Measurements from ENCODE around the gene UBLCP1. TPM values are rescaled to one million over a fixed set of nuclear protein-coding genes. Genes with fewer than 3 reads are reported as not detected.
"Not testable (repeated sequence)": the region's sequence is repeated elsewhere in the genome, so short reads cannot be mapped to it uniquely, and the experiment has no call there.

UBLCP1 gene
- total RNA-seq, 1 donor = 36.9 TPM

DNA sequence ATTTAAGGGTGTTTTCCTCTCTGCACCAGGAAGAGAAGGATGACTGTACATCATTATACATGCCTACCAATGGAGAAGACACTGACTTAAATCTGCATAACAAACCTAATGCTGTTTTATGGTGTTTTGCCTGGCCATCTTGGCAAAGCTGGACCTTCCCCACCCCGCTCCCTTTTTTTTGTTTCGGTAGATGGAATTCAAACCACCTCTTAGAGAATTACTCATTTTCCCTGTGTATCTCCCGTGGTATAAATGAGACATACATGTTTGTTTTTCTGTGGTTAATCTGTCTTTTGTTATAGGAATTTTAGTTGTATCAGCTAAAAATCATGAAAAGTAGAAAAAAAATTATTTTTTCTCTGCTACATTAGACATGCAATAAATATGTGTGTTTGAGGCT is 38.4 kb downstream of the UBLCP1 start:
- no peaks in the 10 kb centered on the region for H3K36me3 ChIP-seq (ENCODE audit: insufficient read depth, low read length)
- no peak overlapping the region for H3K4me2 ChIP-seq (ENCODE audit: insufficient read depth, low read length)
- no peaks in the 10 kb centered on the region for H3K79me2 ChIP-seq (ENCODE audit: insufficient read depth, low read length)
- no peak for DNase-seq (ENCODE audit: insufficient read length, low spot score, missing footprints)
- no peak overlapping the region for H2AFZ ChIP-seq (ENCODE audit: low read length)
- TF ChIP-seq, protein P1, sequence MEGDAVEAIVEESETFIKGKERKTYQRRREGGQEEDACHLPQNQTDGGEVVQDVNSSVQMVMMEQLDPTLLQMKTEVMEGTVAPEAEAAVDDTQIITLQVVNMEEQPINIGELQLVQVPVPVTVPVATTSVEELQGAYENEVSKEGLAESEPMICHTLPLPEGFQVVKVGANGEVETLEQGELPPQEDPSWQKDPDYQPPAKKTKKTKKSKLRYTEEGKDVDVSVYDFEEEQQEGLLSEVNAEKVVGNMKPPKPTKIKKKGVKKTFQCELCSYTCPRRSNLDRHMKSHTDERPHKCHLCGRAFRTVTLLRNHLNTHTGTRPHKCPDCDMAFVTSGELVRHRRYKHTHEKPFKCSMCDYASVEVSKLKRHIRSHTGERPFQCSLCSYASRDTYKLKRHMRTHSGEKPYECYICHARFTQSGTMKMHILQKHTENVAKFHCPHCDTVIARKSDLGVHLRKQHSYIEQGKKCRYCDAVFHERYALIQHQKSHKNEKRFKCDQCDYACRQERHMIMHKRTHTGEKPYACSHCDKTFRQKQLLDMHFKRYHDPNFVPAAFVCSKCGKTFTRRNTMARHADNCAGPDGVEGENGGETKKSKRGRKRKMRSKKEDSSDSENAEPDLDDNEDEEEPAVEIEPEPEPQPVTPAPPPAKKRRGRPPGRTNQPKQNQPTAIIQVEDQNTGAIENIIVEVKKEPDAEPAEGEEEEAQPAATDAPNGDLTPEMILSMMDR (IDR thresholded peaks at IDR 0.05; ENCODE audit: extremely low read depth, low read depth, low read length) = no peak
- H4K20me1 ChIP-seq (ENCODE audit: insufficient read depth, low read length) = no peaks in the 10 kb centered on the region
- H3K9me3 ChIP-seq (ENCODE audit: low read depth, low read length) = peaks cover 2% of the 10 kb centered on the region
- H3K27ac ChIP-seq (ENCODE audit: low read depth, low read length) = no peak overlapping the region
- H3K27me3 ChIP-seq (ENCODE audit: insufficient read depth, low read length) = peaks cover 4% of the 10 kb centered on the region
- H3K4me3 ChIP-seq (ENCODE audit: insufficient read depth, low read length) = no peak overlapping the region
- no peaks in the 10 kb centered on the region for H3K4me1 ChIP-seq (ENCODE audit: insufficient read depth, low read length)

- DNase-seq (ENCODE audit: insufficient read length, low spot score, missing footprints); H3K9me3 ChIP-seq (ENCODE audit: low read depth, low read length); H3K4me1 ChIP-seq (ENCODE audit: insufficient read depth, low read length); H2AFZ ChIP-seq (ENCODE audit: low read length); H3K4me2 ChIP-seq (ENCODE audit: insufficient read depth, low read length); H3K36me3 ChIP-seq (ENCODE audit: insufficient read depth, low read length); H3K4me3 ChIP-seq (ENCODE audit: insufficient read depth, low read length); H4K20me1 ChIP-seq (ENCODE audit: insufficient read depth, low read length); H3K27me3 ChIP-seq (ENCODE audit: insufficient read depth, low read length); H3K27ac ChIP-seq (ENCODE audit: low read depth, low read length); H3K79me2 ChIP-seq (ENCODE audit: insufficient read depth, low read length): not testable (repeated sequence)
These were observed 39.1 kb downstream of the UBLCP1 start for GRCh38 chr5:159301929-159302860.

DNA sequence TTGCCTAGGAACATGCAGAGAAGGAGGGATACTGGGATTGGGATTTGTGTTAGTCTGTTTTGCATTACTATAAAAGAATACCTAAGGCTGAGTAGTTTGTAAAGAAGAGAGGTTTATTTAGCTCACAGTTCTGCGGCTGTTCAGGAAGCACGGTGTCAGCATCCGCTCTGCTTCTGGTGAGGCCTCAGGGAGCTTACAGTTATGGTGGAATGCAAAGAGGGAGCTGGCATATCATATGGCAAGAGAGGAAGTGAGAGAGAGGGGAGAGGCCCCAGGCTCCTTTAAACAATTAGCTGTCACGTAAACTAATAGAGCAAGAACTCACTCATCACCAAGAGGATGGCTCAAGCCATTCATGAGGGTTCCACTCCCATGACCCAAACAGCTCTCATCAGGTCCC is 40.2 kb downstream of the UBLCP1 start:
- Histone ChIP-seq H2AFZ (ENCODE audit: low read length) (no peak overlapping the region), H3K9me3 (ENCODE audit: low read depth, low read length) (peaks cover 2% of the 10 kb centered on the region), H3K4me2 (ENCODE audit: insufficient read depth, low read length) (no peak overlapping the region), H3K36me3 (ENCODE audit: insufficient read depth, low read length) (no peaks in the 10 kb centered on the region), H3K27me3 (ENCODE audit: insufficient read depth, low read length) (peaks cover 5% of the 10 kb centered on the region), H3K79me2 (ENCODE audit: insufficient read depth, low read length) (no peaks in the 10 kb centered on the region), H3K4me3 (ENCODE audit: insufficient read depth, low read length) (no peak overlapping the region), H4K20me1 (ENCODE audit: insufficient read depth, low read length) (no peaks in the 10 kb centered on the region), H3K27ac (ENCODE audit: low read depth, low read length) (no peak overlapping the region), H3K4me1 (ENCODE audit: insufficient read depth, low read length) (no peaks in the 10 kb centered on the region)
- TF ChIP-seq, protein P1 (IDR thresholded peaks at IDR 0.05; ENCODE audit: extremely low read depth, low read depth, low read length) = no peak
- no peak for DNase-seq (ENCODE audit: insufficient read length, low spot score, missing footprints)

DNA sequence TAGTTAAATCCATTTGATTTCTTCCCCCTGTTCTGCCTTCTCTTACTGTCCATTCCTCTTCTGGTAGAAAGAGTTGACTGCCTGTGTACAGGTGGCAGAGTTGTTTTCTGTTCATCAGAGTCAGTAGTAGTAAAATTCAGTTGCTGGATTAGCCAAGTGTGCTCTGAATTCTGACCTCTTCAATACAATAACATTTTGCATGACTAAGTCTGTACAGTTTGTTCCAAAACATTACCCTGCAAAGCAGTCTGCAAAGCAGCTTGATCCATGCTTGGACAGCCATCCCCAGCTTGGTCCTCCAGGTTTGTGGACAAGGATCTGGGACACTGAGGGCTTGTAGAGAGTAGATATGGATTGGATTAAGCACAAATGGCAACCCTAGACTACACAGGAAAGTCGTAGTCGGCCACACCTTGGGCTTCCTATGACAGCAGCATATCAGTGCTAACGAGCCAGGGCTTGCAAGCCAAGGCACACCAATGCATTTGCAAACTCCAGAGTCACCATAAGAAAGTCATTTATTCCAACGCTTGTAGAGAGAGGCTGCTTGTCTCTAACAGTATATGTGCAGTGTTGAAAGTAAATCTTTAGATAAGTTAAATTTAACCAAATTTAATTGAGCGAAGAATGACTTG is 42.0 kb downstream of the UBLCP1 start:
- Histone ChIP-seq H3K4me2 (ENCODE audit: insufficient read depth, low read length) (no peak overlapping the region), H3K36me3 (ENCODE audit: insufficient read depth, low read length) (no peaks in the 10 kb centered on the region), H3K27ac (ENCODE audit: low read depth, low read length) (no peak overlapping the region), H3K79me2 (ENCODE audit: insufficient read depth, low read length) (no peaks in the 10 kb centered on the region), H4K20me1 (ENCODE audit: insufficient read depth, low read length) (no peaks in the 10 kb centered on the region), H3K4me1 (ENCODE audit: insufficient read depth, low read length) (no peaks in the 10 kb centered on the region), H2AFZ (ENCODE audit: low read length) (no peak overlapping the region), H3K9me3 (ENCODE audit: low read depth, low read length) (peaks cover 2% of the 10 kb centered on the region), H3K27me3 (ENCODE audit: insufficient read depth, low read length) (peaks cover 19% of the 10 kb centered on the region), H3K4me3 (ENCODE audit: insufficient read depth, low read length) (no peak overlapping the region)
- TF ChIP-seq, protein P1 (IDR thresholded peaks at IDR 0.05; ENCODE audit: extremely low read depth, low read depth, low read length) = no peak
- peak; percentile 76 for DNase-seq (ENCODE audit: insufficient read length, low spot score, missing footprints)
